Neural progenitor cell (in vitro differentiated cells): ENCODE results near the gene MRPS27. TPM values are rescaled to one million over a fixed set of nuclear protein-coding genes. Genes with fewer than 3 reads are reported as not detected.

Experiments used
- DNase-seq: peaks from one replicate; pipeline ENCODE4 v3.0.0-alpha.2; 2016; ENCODE audit warnings: low spot score
- H2AFZ ChIP-seq: fragments of 200-600 bp; sonication (generic); replicated peaks from 2 replicates; pipeline ENCODE4 v1.6.1; 2016; ENCODE audit warnings: antibody characterized with exemption
- H3F3A ChIP-seq: fragments of 200-600 bp; sonication (generic); 2 replicates; pipeline ENCODE4 v1.6.1; 2016; ENCODE audit warnings: antibody characterized with exemption, low read depth
- H3K27ac ChIP-seq: fragments of 200-600 bp; sonication (generic); 2 replicates; pipeline ENCODE4 v1.5.1; 2016; ENCODE audit warnings: mild to moderate bottlenecking
- H3K27me3 ChIP-seq: fragments of 200-600 bp; sonication (generic); 2 replicates; pipeline ENCODE4 v1.6.1; 2016; ENCODE audit warnings: mild to moderate bottlenecking, moderate library complexity
- H3K36me3 ChIP-seq: fragments of 200-600 bp; sonication (generic); 2 replicates; pipeline ENCODE4 v1.5.1; 2016
- H3K4me1 ChIP-seq: fragments of 200-600 bp; sonication (generic); 2 replicates; pipeline ENCODE4 v1.6.1; 2016; ENCODE audit warnings: mixed run types
- H3K4me2 ChIP-seq: fragments of 200-600 bp; sonication (generic); 2 replicates; pipeline ENCODE4 v1.6.1; 2016
- H3K4me3 ChIP-seq: fragments of 200-600 bp; sonication (generic); 2 replicates; pipeline ENCODE4 v1.5.1; 2016
- H3K79me2 ChIP-seq: fragments of 200-600 bp; sonication (generic); 2 replicates; pipeline ENCODE4 v1.6.1; 2016; ENCODE audit warnings: low read depth
- H3K9ac ChIP-seq: fragments of 200-600 bp; sonication (generic); 2 replicates; pipeline ENCODE4 v1.6.1; 2016
- H3K9me3 ChIP-seq: fragments of 200-600 bp; sonication (generic); 2 replicates; pipeline ENCODE4 v1.5.1; 2016; ENCODE audit warnings: low read depth
- H4K20me1 ChIP-seq: fragments of 200-600 bp; sonication (generic); 2 replicates; pipeline ENCODE4 v1.6.1; 2016; ENCODE audit warnings: low read depth
- H3K27ac Mint-ChIP-seq: 3 replicates; pipeline ENCODE4 v1.8.0; 2021; ENCODE audit warnings: mixed read lengths
- H3K27me3 Mint-ChIP-seq: 2 replicates; pipeline ENCODE4 v1.8.0; 2022; ENCODE audit warnings: low read depth, mild to moderate bottlenecking, inconsistent platforms, moderate library complexity, mixed read lengths; ENCODE audit not compliant: insufficient read depth
- H3K36me3 Mint-ChIP-seq: 3 replicates; pipeline ENCODE4 v1.8.0; 2021; ENCODE audit warnings: mixed read lengths
- H3K4me1 Mint-ChIP-seq: 3 replicates; pipeline ENCODE4 v1.8.0; 2021; ENCODE audit warnings: mixed read lengths
- H3K4me3 Mint-ChIP-seq: 3 replicates; pipeline ENCODE4 v1.8.0; 2021; ENCODE audit warnings: mild to moderate bottlenecking, moderate library complexity, mixed read lengths
- H3K9me3 Mint-ChIP-seq: 3 replicates; pipeline ENCODE4 v1.8.0; 2020; ENCODE audit warnings: mixed read lengths
- EZH2 ChIP-seq: fragments of 200-600 bp; sonication (generic); IDR thresholded peaks from 2 replicates; pipeline ENCODE4 v1.6.1; 2017; ENCODE audit warnings: antibody characterized with exemption, mild to moderate bottlenecking, moderate library complexity
- EZH2phosphoT487 ChIP-seq: fragments of 200-600 bp; sonication (generic); IDR thresholded peaks from 2 replicates; pipeline ENCODE4 v1.6.1; 2017; ENCODE audit warnings: antibody characterized with exemption
- total RNA-seq: library from RNA; depleted of rRNA; stranded (reverse); fragments of >200 nt; gene quantifications from 2 replicates; pipeline ENCODE4 v1.2.3, GENCODE V29; 2015; ENCODE audit warnings: low replicate concordance
- TF ChIP-seq, protein P1 (sequence below): fragments of 200-600 bp; sonication (generic); IDR thresholded peaks from 2 replicates; pipeline ENCODE4 v1.5.1; 2017; ENCODE audit warnings: antibody characterized with exemption, mild to moderate bottlenecking

The MRPS27 gene
- total RNA-seq, 1 donor from 2014 or later, result 154 TPM

GRCh38 chr5:72353046-72353445, 33.0 kb upstream of the MRPS27 start:
- no peaks in the 10 kb centered on the region for H3F3A ChIP-seq
- H4K20me1 ChIP-seq, result no peaks in the 10 kb centered on the region
- no peaks in the 10 kb centered on the region for H3K4me1 ChIP-seq
- Mint-ChIP-seq H3K9me3 (no peaks in the 10 kb centered on the region), H3K27me3 (no peaks in the 10 kb centered on the region), H3K4me1 (peaks cover 7% of the 10 kb centered on the region), H3K4me3 (no peak overlapping the region), H3K36me3 (peaks cover 9% of the 10 kb centered on the region), H3K27ac (no peak overlapping the region)
- no peak overlapping the region for H3K4me3 ChIP-seq
- no peak overlapping the region for H3K9ac ChIP-seq
- H3K9me3 ChIP-seq, result no peaks in the 10 kb centered on the region
- no peaks in the 10 kb centered on the region for H3K27me3 ChIP-seq
- TF ChIP-seq EZH2phosphoT487, result no peak
- TF ChIP-seq, protein P1, sequence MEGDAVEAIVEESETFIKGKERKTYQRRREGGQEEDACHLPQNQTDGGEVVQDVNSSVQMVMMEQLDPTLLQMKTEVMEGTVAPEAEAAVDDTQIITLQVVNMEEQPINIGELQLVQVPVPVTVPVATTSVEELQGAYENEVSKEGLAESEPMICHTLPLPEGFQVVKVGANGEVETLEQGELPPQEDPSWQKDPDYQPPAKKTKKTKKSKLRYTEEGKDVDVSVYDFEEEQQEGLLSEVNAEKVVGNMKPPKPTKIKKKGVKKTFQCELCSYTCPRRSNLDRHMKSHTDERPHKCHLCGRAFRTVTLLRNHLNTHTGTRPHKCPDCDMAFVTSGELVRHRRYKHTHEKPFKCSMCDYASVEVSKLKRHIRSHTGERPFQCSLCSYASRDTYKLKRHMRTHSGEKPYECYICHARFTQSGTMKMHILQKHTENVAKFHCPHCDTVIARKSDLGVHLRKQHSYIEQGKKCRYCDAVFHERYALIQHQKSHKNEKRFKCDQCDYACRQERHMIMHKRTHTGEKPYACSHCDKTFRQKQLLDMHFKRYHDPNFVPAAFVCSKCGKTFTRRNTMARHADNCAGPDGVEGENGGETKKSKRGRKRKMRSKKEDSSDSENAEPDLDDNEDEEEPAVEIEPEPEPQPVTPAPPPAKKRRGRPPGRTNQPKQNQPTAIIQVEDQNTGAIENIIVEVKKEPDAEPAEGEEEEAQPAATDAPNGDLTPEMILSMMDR, result no peak
- TF ChIP-seq EZH2, result no peak
- DNase-seq, result no peak
- no peak overlapping the region for H3K4me2 ChIP-seq
- no peak overlapping the region for H3K27ac ChIP-seq
- no peak overlapping the region for H2AFZ ChIP-seq
- H3K36me3 ChIP-seq, result no peaks in the 10 kb centered on the region
- no peaks in the 10 kb centered on the region for H3K79me2 ChIP-seq

- Histone ChIP-seq H3K79me2 (no peaks in the 10 kb centered on the region), H2AFZ (no peak overlapping the region), H3K9ac (no peak overlapping the region), H3F3A (no peaks in the 10 kb centered on the region), H3K27ac (no peak overlapping the region), H3K36me3 (no peaks in the 10 kb centered on the region), H3K27me3 (no peaks in the 10 kb centered on the region), H3K4me1 (no peaks in the 10 kb centered on the region), H3K4me2 (no peak overlapping the region), H3K4me3 (no peak overlapping the region), H4K20me1 (no peaks in the 10 kb centered on the region), H3K9me3 (no peaks in the 10 kb centered on the region)
- Mint-ChIP-seq H3K4me3 (no peak overlapping the region), H3K27ac (no peak overlapping the region), H3K36me3 (peaks cover 8% of the 10 kb centered on the region), H3K9me3 (no peaks in the 10 kb centered on the region), H3K4me1 (peaks cover 7% of the 10 kb centered on the region), H3K27me3 (no peaks in the 10 kb centered on the region)
- TF ChIP-seq, protein P1, result no peak
- TF ChIP-seq EZH2 (no peak), EZH2phosphoT487 (no peak)
- no peak for DNase-seq
Measured at GRCh38 chr5:72352616-72353015, 32.6 kb upstream of the MRPS27 start.

GRCh38 chr5:72351376-72351775, 31.3 kb upstream of the MRPS27 start:
- no peak for TF ChIP-seq EZH2
- TF ChIP-seq, protein P1, result no peak
- TF ChIP-seq EZH2phosphoT487, result no peak
- no peak overlapping the region for H3K4me3 Mint-ChIP-seq
- no peaks in the 10 kb centered on the region for H3K9me3 Mint-ChIP-seq
- no peak for DNase-seq
- Histone ChIP-seq H3K4me3 (no peak overlapping the region), H3K9me3 (no peaks in the 10 kb centered on the region), H3K79me2 (no peaks in the 10 kb centered on the region), H3K27ac (no peak overlapping the region), H3F3A (no peaks in the 10 kb centered on the region), H3K9ac (no peak overlapping the region), H3K4me1 (no peaks in the 10 kb centered on the region), H4K20me1 (no peaks in the 10 kb centered on the region), H3K4me2 (no peak overlapping the region), H3K27me3 (no peaks in the 10 kb centered on the region), H2AFZ (no peak overlapping the region), H3K36me3 (no peaks in the 10 kb centered on the region)
- no peaks in the 10 kb centered on the region for H3K27me3 Mint-ChIP-seq
- H3K4me1 Mint-ChIP-seq, result peaks cover 7% of the 10 kb centered on the region
- no peak overlapping the region for H3K27ac Mint-ChIP-seq
- H3K36me3 Mint-ChIP-seq, result peaks cover 11% of the 10 kb centered on the region
